SK-N-MC (cell line): ENCODE data around the gene AFMID.
"Not testable (repeated sequence)": the region's sequence is repeated elsewhere in the genome, so short reads cannot be mapped to it uniquely, and the experiment has no call there.

Experiments
- DNase-seq: peaks from one replicate; pipeline ENCODE4 v3.0.0-alpha.2; 2011; ENCODE audit warnings: low read depth, low spot score
- H3K27ac ChIP-seq: fragments of 200-600 bp; sonication (generic); 2 replicates; pipeline ENCODE4 v1.5.1; 2016; ENCODE audit warnings: mixed run types
- H3K36me3 ChIP-seq: fragments of 200-600 bp; sonication (generic); 2 replicates; pipeline ENCODE4 v1.6.1; 2017; ENCODE audit warnings: antibody characterized with exemption, low read length, mixed read lengths; ENCODE audit not compliant: insufficient read depth
- H3K4me3 ChIP-seq: fragments of 200-600 bp; sonication (generic); 2 replicates; pipeline ENCODE4 v1.5.1; 2016
- H3K9ac ChIP-seq: fragments of 200-600 bp; sonication (generic); 2 replicates; pipeline ENCODE4 v1.8.0; 2017; ENCODE audit warnings: mixed run types, mixed read lengths; ENCODE audit not compliant: insufficient read length
- H3K9me3 ChIP-seq: fragments of 200-600 bp; sonication (generic); 2 replicates; pipeline ENCODE4 v1.6.1; 2017; ENCODE audit warnings: low read depth, mild to moderate bottlenecking, antibody characterized with exemption, low read length, moderate library complexity, mixed read lengths
- EZH2 ChIP-seq: fragments of 200-600 bp; sonication (generic); IDR thresholded peaks from one replicate; pipeline ENCODE4 v1.6.1; 2017; ENCODE audit warnings: antibody characterized with exemption
- FOXP2 ChIP-seq: optimal IDR thresholded peaks from 2 replicates; pipeline ENCODE3; 2011; ENCODE audit warnings: mild to moderate bottlenecking, moderate library complexity; ENCODE audit not compliant: insufficient read depth; ENCODE audit errors: extremely low read length, control extremely low read depth
- POLR2AphosphoS5 ChIP-seq: IDR thresholded peaks from 2 replicates; pipeline ENCODE4 v1.6.1; 2012; ENCODE audit warnings: mild to moderate bottlenecking, low read depth, low read length, borderline replicate concordance

Gene AFMID

DNA sequence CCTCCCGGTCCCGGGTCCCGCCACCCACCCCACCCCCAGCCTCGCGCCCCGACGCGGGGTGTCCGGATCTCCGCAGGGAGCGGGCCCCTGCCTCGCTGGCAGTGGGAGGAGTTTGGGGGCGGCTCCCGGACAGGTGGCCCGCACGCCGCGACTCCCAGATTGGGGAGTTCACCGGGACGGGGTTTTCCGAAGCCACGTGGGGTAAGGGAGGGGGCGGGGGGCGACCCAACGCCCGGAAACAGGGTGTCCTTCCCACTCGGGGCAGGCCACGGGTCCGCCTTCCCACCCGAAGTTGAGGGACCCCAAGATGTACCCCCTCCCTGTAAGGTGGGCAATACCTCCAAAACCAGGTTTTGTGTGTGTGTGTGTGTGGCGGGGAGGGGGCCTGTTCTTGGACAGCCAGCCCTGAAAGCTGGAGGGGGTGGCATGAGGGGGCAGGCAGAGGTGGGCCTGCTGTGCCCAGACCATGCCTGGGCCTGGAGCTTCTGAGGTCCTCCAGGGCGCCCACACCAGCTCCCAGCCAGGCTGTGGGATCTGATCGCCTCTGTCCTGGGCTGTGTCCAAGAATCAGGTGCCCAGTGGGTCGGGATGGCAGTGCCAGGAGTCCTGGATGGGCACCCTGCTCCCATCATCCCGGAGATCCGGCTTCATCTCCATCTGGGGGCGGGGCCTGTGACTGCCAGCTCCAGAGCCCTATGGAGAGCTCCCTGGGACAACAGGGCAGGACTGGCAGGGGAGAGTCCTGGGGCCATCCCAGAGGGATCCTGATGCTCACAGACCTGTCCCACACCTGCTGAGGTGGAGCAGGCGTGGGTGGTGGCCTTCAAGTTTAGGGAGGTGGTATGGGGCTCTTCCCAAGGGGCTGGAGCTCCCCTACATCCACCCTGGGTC lies 18.0 kb upstream of the AFMID start:
- no peak for TF ChIP-seq FOXP2
- no peak for TF ChIP-seq EZH2
- no peak; the same call in 1 of the 2 replicates for TF ChIP-seq POLR2AphosphoS5
- no peak for DNase-seq
- no peaks in the 10 kb centered on the region for H3K9me3 ChIP-seq
- peak overlapping the region; percentile 65 for H3K9ac ChIP-seq
- H3K4me3 ChIP-seq: peak overlapping the region; percentile 88
- H3K36me3 ChIP-seq: peaks cover 14% of the 10 kb centered on the region
- H3K27ac ChIP-seq: no peak overlapping the region

DNA sequence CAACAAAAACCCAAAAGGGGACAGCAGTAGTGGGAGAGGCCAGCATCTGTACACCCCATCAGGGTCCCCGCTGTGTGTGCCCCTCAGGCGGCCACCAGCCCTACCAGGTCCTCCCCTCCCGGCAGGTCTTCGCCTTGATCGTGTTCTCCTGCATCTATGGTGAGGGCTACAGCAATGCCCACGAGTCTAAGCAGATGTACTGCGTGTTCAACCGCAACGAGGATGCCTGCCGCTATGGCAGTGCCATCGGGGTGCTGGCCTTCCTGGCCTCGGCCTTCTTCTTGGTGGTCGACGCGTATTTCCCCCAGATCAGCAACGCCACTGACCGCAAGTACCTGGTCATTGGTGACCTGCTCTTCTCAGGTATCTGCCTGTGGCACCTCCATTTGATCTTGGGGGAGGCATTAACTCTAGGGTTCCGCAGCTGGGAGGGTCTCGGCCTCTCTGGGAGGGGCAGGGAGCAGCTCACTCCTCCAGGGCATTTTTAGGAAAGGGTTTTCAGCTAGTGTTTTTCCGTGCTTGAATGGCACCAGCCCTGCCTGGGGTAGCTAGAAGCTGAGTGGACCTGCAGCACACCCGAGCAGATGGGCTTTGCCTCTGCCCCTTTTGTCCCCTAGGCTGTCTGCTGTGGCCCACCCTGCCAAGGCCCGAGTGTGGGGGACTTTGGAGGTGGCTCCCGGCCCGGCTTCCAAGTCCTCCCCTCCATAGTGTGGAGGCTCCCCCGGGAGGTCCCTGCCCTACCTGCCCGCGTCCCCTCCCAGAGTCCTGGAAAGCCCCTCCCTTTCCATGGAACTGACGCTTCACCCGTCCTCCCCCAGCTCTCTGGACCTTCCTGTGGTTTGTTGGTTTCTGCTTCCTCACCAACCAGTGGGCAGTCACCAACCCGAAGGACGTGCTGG lies 16.2 kb upstream of the AFMID start:
- no peak for DNase-seq
- no peak overlapping the region for H3K9ac ChIP-seq
- H3K27ac ChIP-seq: no peak overlapping the region
- H3K9me3 ChIP-seq: no peaks in the 10 kb centered on the region
- H3K36me3 ChIP-seq: peaks cover 21% of the 10 kb centered on the region
- no peak for TF ChIP-seq POLR2AphosphoS5
- TF ChIP-seq EZH2: no peak
- no peak overlapping the region for H3K4me3 ChIP-seq

DNA sequence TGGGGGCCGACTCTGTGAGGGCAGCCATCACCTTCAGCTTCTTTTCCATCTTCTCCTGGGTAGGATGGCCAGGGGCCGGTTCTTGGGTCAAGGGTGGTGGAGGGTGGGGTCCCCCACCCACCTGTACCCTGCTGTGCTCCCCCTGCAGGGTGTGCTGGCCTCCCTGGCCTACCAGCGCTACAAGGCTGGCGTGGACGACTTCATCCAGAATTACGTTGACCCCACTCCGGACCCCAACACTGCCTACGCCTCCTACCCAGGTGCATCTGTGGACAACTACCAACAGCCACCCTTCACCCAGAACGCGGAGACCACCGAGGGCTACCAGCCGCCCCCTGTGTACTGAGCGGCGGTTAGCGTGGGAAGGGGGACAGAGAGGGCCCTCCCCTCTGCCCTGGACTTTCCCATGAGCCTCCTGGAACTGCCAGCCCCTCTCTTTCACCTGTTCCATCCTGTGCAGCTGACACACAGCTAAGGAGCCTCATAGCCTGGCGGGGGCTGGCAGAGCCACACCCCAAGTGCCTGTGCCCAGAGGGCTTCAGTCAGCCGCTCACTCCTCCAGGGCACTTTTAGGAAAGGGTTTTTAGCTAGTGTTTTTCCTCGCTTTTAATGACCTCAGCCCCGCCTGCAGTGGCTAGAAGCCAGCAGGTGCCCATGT lies 15.4 kb upstream of the AFMID start:
- peak overlapping the region; percentile 60 for H3K27ac ChIP-seq
- not testable (repeated sequence) for DNase-seq, H3K9me3 ChIP-seq, H3K4me3 ChIP-seq, H3K9ac ChIP-seq
- H3K36me3 ChIP-seq: peaks cover 21% of the 10 kb centered on the region

DNA sequence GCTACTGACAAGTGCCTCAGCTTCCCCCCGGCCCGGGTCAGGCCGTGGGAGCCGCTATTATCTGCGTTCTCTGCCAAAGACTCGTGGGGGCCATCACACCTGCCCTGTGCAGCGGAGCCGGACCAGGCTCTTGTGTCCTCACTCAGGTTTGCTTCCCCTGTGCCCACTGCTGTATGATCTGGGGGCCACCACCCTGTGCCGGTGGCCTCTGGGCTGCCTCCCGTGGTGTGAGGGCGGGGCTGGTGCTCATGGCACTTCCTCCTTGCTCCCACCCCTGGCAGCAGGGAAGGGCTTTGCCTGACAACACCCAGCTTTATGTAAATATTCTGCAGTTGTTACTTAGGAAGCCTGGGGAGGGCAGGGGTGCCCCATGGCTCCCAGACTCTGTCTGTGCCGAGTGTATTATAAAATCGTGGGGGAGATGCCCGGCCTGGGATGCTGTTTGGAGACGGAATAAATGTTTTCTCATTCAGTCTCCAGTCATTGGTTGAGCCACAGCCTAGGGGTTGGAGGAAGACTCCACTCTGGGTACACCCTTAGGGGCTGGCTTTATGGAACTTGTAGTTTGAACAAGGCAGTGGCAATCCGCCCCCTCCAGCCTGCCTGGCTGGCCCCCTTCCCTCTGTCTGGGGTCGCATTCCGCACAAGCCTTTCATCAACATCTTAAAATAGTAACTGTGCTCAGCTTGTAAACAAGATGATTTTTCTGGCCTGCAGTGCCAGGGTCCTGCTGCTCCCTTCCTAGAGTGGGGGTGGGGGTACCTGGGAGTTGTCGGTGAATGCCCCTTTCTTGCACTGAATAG lies 14.7 kb upstream of the AFMID start:
- Histone ChIP-seq H3K4me3 (peak overlapping the region; percentile 2), H3K36me3 (peaks cover 21% of the 10 kb centered on the region), H3K9ac (no peak overlapping the region), H3K27ac (peak overlapping the region; percentile 74), H3K9me3 (no peaks in the 10 kb centered on the region)
- no peak for DNase-seq
- TF ChIP-seq EZH2 (no peak), POLR2AphosphoS5 (peak; percentile 15; the same call in 1 of the 2 replicates), FOXP2 (no peak)

DNA sequence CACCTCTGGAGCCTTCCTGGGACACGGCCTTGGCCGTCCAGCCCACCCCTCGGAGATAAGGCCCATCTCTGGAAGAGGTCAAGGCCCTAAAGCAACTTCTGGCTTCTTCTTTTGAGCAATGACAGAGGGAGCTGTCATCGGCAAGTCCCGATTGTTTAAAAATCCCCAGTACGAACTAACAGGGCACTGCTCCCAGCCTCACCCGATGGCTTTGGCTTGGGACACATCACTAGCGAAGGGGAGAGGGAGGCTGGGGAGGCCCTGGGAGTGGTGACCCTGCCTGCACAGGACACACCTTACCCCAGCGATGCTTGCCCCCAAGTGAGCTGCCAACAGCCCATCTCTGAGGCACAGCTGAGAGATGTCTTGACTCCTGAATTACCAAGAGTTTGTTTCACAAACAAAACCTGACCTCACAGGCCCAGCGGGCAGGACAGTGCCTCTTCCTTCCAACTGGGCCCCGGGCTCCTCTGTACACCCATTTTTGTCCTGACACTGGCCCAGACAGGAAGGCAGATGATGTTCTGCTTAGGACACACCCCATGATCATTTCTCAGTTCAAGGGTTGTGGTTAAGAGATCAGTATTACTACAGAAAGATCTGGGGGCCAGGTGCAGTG lies 14.0 kb upstream of the AFMID start:
- TF ChIP-seq FOXP2 (no peak), EZH2 (no peak), POLR2AphosphoS5 (no peak)
- Histone ChIP-seq H3K9me3 (no peaks in the 10 kb centered on the region), H3K9ac (no peak overlapping the region), H3K36me3 (peaks cover 24% of the 10 kb centered on the region), H3K27ac (0 out of 2 replicates have a peak overlapping the region, but pooled peaks have one; percentile 74), H3K4me3 (peak overlapping the region; percentile 2; the same call in 1 of the 2 replicates)
- DNase-seq: no peak

DNA sequence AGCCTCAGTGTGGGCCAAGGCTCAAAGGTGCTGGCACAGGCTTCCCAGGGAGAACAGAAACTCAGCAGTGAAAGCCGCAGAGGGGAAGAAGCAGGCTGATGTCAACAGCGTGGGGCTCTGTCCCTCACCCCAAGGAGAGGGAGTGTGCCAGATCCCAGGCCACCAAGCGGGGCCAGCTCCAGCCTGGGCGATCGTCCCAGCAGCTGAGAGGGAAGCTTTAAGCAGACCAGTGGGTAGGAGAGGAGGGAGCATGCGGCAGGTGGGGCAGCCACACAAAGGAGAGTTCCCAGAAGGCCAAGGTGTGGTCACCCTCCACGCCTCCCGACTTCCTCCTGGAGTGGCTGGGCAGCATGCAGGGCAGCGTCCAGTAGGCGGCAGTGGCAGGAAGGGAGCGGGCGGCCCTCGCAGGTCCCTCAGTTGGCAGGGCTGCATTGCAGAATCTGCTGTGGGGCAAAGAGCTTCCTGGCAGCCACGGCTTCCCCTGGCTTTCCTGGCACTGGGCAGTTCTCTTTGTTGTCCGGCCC lies 12.8 kb upstream of the AFMID start:
- H3K4me3 ChIP-seq: no peak overlapping the region
- H3K27ac ChIP-seq: no peak overlapping the region
- H3K36me3 ChIP-seq: peaks cover 35% of the 10 kb centered on the region
- TF ChIP-seq FOXP2 (no peak), EZH2 (no peak), POLR2AphosphoS5 (no peak)
- no peak overlapping the region for H3K9ac ChIP-seq
- H3K9me3 ChIP-seq: no peaks in the 10 kb centered on the region
- no peak for DNase-seq
